Brain microvascular endothelial cell (primary cell): ENCODE data around the gene STRIP1.

ENCODE experiments used
- DNase-seq: peaks from one replicate; pipeline ENCODE4 v3.0.0-alpha.2; 2020
- H3K27ac ChIP-seq: fragments of 250-450 bp; sonication (Bioruptor Pico); 2 replicates; pipeline ENCODE4 v1.5.1; 2020; ENCODE audit warnings: mild to moderate bottlenecking, moderate library complexity
- H3K27me3 ChIP-seq: fragments of 250-450 bp; sonication (Bioruptor Pico); replicated peaks from 2 replicates; pipeline ENCODE4 v1.5.1; 2020; ENCODE audit warnings: mild to moderate bottlenecking
- H3K36me3 ChIP-seq: fragments of 250-450 bp; sonication (Bioruptor Pico); replicated peaks from 2 replicates; pipeline ENCODE4 v1.5.1; 2020; ENCODE audit warnings: mild to moderate bottlenecking
- H3K4me3 ChIP-seq: 2 replicates; pipeline ENCODE4 v1.5.1; 2011; ENCODE audit warnings: low read depth, mild to moderate bottlenecking, control low read depth, low read length, moderate library complexity
- CTCF ChIP-seq: IDR thresholded peaks from 2 replicates; pipeline ENCODE4 v1.5.1; 2011; ENCODE audit warnings: low read depth, mild to moderate bottlenecking, moderate library complexity, low read length, control low read depth, inconsistent platforms; ENCODE audit errors: missing control alignments
- in situ Hi-C: cut with HindIII; loops from 2 replicates; pipeline ENCODE4 v1.10.0; 2017; ENCODE audit warnings: low sequenced_read_pairs, low pct_ligation_motif_present

The STRIP1 gene

DNA sequence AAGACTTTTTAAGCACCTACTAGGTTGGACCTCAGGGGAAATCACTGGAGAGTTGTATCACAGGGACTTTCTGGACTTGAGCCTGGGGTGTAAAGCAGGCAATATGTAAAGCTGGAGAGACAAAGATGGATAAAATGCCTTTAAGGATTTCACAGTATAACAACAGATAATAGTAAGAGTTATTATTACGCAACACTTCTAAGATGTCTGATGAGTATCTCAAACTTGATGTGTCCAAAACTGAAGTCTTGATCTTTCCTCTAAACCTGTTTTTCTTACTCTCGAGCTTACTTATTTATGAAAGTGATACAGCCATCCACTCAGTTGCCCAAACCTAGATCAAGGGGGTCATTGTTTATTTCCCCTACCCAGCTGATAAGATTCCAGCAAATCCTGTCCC is 2.1 kb upstream of the STRIP1 start:
- Histone ChIP-seq H3K4me3 (no peak overlapping the region), H3K27me3 (no peaks in the 10 kb centered on the region), H3K27ac (no peak overlapping the region), H3K36me3 (peaks cover 4% of the 10 kb centered on the region)
- TF ChIP-seq CTCF: no peak
- in situ Hi-C loops: no loop called here
- no peak for DNase-seq

GRCh38 chr1:110033421-110033820 is 1.0 kb upstream of the STRIP1 start:
- H3K27me3 ChIP-seq: no peaks in the 10 kb centered on the region
- H3K4me3 ChIP-seq: no peak overlapping the region
- no peak for TF ChIP-seq CTCF
- DNase-seq: no peak
- no peak overlapping the region for H3K27ac ChIP-seq
- in situ Hi-C loops: no loop called here
- H3K36me3 ChIP-seq: peaks cover 10% of the 10 kb centered on the region

DNA sequence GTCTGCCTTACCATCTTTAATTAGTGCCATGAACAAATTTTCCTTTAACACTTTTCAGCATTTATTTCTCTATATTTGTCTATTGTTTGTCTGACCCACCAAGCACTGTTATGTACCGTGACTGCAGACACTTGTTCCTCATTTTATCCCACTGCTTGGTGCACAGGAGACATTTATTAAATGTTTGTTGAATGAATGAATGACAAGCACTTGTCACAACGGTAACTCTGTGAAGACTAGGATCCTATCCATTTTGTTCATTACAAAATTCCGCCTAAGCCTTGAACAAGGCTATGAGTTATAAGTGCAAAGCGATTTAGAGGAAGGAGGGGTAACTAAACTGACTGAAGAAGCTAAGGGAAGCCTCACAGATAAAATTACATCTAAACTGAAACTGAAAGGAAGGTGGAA is 379 bp upstream of the STRIP1 start:
- no peak for TF ChIP-seq CTCF
- peak overlapping the region; percentile 81 for H3K27ac ChIP-seq

DNA sequence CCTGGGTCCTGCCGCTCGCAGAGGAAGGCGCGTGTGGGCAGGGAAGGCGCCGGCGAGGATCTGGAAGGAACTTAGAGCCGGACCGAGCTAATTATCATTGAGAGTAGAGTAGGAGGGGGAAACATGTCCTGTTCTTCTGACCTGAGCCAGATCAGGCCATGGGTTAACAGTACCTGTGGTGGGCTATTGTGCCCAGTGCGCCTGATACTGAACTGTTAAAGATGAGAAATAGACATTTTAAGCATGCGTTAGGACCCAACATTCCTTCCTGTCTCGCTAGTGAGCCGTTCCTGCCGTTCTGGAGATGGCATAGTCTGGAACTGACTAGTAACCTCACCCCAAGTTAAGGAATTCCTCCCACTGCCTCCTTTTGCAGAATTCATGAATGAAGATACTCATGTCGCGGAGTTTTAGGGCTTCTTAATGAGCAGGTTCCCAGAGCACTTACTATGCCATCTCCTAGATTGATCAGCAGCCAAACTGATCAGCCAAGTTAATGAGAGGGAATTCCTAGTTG is 870 bp downstream of the STRIP1 start:
- Histone ChIP-seq H3K27ac (peak overlapping the region; percentile 81), H3K36me3 (peaks cover 26% of the 10 kb centered on the region), H3K4me3 (peak overlapping the region; percentile 68), H3K27me3 (no peaks in the 10 kb centered on the region)
- in situ Hi-C loops: no loop called here
- no peak for TF ChIP-seq CTCF
- peak; percentile 37 for DNase-seq

More for the DNA sequence above, 379 bp upstream of the STRIP1 start:
- Histone ChIP-seq H3K27me3 (no peaks in the 10 kb centered on the region), H3K4me3 (peak overlapping the region; percentile 68), H3K36me3 (peaks cover 13% of the 10 kb centered on the region)
- DNase-seq: no peak
- in situ Hi-C loops: no loop called here

- Histone ChIP-seq H3K36me3 (peaks cover 54% of the 10 kb centered on the region), H3K27me3 (no peaks in the 10 kb centered on the region), H3K27ac (no peak overlapping the region), H3K4me3 (no peak overlapping the region)
- no peak for TF ChIP-seq CTCF
- in situ Hi-C loops: no loop called here
- DNase-seq: no peak
Measured at GRCh38 chr1:110038271-110038670, 3.8 kb downstream of the STRIP1 start.

DNA sequence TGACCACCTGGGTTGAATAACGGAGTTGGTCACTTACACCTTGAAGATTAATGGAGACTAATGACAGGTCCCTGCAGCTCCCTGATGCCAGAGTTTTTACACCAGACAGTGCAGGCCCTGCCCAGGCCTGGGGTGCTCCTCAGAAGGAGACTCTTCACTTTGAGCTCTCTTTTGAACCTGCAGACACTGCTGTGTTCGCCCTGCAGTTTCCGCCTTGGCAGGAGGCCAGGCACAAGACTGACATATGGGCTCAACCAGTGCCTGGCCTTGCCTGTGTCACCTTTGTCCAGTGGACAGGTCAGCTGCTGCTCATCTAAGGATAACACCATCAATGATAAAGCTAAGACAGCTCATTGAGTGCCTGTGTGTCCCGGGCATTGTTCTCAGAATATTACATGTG is 5.2 kb downstream of the STRIP1 start:
- no peak for TF ChIP-seq CTCF

More for the DNA sequence above, 5.2 kb downstream of the STRIP1 start:
- DNase-seq: no peak
- no peaks in the 10 kb centered on the region for H3K27me3 ChIP-seq
- in situ Hi-C loops: no loop called here
- no peak overlapping the region for H3K4me3 ChIP-seq
- peaks cover 66% of the 10 kb centered on the region for H3K36me3 ChIP-seq
- H3K27ac ChIP-seq: no peak overlapping the region
